Lower leg skin (tissue), 3 donors: Measurements from ENCODE around the gene PFKFB1.

ENCODE experiments used
- CTCF ChIP-seq, 3 donors: fragments of 450-650 bp; IDR thresholded peaks; one replicate each; pipeline ENCODE4 v1.5.1; 2016; ENCODE audit warnings: antibody characterized with exemption in 3 of 3, mild to moderate bottlenecking in 3 of 3, moderate library complexity in 2 of 3
- POLR2A ChIP-seq, 2 donors: fragments of 450-650 bp; IDR thresholded peaks; one replicate each; pipeline ENCODE4 v1.6.1; 2016 to 2017; ENCODE audit warnings: antibody characterized with exemption in 2 of 2, mild to moderate bottlenecking in 1 of 2, moderate library complexity in 1 of 2

- TF ChIP-seq CTCF (IDR thresholded peaks at IDR 0.05) (no peak), POLR2A (IDR thresholded peaks at IDR 0.05) (no peak)
Observed at GRCh38 chrX:54945224-54945623, 48.8 kb downstream of the PFKFB1 start.
